CD4-positive, alpha-beta T cell treated with Interleukin-17A for 1 hour (primary cell): ENCODE data around the gene DDI2.
"Not testable (repeated sequence)": the region's sequence is repeated elsewhere in the genome, so short reads cannot be mapped to it uniquely, and the experiment has no call there.

Experiments
- DNase-seq: peaks from one replicate; pipeline ENCODE4 v3.0.0-alpha.2; 2020

The DDI2 gene

GRCh38 chr1:15680561-15681348 is 63.5 kb downstream of the DDI2 start:
- no peak for DNase-seq

- DNase-seq: no peak
These were observed 64.4 kb downstream of the DDI2 start for GRCh38 chr1:15681349-15682292.

GRCh38 chr1:15682936-15683341 is 65.7 kb downstream of the DDI2 start:
- no peak for DNase-seq

- no peak for DNase-seq
These were observed 66.2 kb downstream of the DDI2 start for GRCh38 chr1:15683345-15684039.

- DNase-seq: peak; percentile 53
These were observed 66.8 kb downstream of the DDI2 start, which contains the start of gene PLEKHM2 for GRCh38 chr1:15684042-15684461. Gene PLEKHM2, plus strand, starts transcription at chr1:15684320. Its CDS starts 239 bp downstream, at chr1:15684559.

GRCh38 chr1:15684468-15685291 is 67.4 kb downstream of the DDI2 start:
- peak; percentile 54 for DNase-seq

GRCh38 chr1:15685820-15686219 is 68.6 kb downstream of the DDI2 start:
- no peak for DNase-seq

- no peak for DNase-seq
These were observed 70.2 kb downstream of the DDI2 start for GRCh38 chr1:15687446-15687845.

GRCh38 chr1:15690317-15690716 is 73.1 kb downstream of the DDI2 start:
- DNase-seq: no peak

GRCh38 chr1:15691434-15692032 is 74.3 kb downstream of the DDI2 start:
- DNase-seq: no peak

GRCh38 chr1:15692121-15692682 is 74.9 kb downstream of the DDI2 start:
- DNase-seq: no peak

GRCh38 chr1:15693371-15693770 is 76.1 kb downstream of the DDI2 start:
- DNase-seq: no peak

GRCh38 chr1:15696956-15697521 is 79.8 kb downstream of the DDI2 start:
- peak; percentile 49 for DNase-seq

- DNase-seq: no peak
These were observed 80.9 kb downstream of the DDI2 start for GRCh38 chr1:15698201-15698600.

- not testable (repeated sequence) for DNase-seq
These were observed 82.1 kb downstream of the DDI2 start for GRCh38 chr1:15699321-15699720.

- no peak for DNase-seq
These were observed 83.2 kb downstream of the DDI2 start for GRCh38 chr1:15700508-15700907.

GRCh38 chr1:15701784-15702183 is 84.5 kb downstream of the DDI2 start:
- no peak for DNase-seq

- no peak for DNase-seq
These were observed 85.7 kb downstream of the DDI2 start for GRCh38 chr1:15702722-15703550.

- no peak for DNase-seq
These were observed 86.3 kb downstream of the DDI2 start for GRCh38 chr1:15703562-15703961.
